ENCODE data around the gene ABCC3.

ABCC3 gene

DNA sequence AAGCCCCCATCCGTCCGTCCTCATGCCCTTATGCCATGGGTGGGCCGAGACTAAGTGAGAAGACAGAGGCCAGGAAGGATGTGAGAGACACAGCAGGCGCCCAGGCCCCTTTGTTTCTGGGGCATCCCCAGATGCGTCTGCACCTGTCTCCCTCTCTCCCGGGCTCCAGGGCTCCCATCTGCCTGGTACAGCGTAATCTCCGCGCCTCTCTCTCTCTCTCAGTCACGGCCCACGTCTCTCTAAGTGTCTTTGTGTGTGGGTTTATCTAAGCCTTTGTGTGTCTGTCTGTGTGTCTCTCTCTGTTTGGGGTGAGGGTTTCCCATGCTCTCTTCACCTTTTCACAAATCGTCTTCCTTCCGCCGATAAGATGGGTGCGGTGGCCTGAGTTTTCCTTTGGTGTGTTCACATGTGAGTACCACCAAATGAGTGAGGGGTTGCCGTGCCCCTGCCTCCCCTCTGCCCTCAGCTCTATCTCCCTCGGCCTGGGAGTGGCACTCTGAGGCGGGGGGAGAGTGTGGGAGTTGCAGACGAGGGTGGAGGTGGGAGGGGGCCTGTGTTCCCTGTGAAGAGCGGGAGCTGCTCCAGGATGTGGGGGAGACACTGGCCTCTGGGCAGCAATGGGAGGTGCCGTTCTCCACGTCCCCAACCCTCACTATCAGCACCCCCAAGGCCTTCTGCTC is 25.8 kb upstream of the ABCC3 start:
- DNase-seq, result no peak

DNA sequence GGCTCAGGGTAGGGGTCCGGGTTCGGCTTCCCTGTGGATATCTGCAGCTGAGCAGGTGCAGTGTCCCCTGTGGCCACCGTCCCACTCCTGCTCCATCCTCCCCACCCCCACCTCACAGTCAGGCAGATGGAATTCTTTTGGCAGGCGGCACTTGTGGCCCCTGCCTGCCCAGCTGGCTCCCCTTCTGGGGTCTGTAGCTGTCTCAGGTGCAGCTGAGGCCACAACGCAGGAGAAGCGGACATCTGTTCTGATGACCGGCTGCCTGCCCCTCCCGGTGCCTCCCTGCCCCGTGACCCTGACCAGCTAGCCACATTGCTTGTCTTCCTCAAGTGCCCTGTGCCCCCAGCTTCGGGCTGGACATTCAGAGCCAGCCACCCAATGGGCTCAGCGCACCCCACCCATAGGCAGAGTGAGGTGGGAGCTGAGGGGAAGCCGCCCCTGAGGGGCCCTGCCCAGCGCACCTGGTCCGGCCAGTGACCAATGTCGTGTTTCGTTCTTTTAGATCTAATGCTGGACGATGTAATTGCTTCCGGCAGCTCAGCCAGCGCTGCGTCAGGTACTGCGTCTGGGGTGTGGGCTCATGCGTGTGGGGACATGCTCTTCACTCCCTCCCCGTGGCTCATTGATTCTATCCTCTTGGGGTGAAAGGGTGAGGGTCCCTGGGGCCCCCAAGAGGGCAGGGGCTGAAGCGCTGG is 25.2 kb upstream of the ABCC3 start:
- no peak for DNase-seq

DNA sequence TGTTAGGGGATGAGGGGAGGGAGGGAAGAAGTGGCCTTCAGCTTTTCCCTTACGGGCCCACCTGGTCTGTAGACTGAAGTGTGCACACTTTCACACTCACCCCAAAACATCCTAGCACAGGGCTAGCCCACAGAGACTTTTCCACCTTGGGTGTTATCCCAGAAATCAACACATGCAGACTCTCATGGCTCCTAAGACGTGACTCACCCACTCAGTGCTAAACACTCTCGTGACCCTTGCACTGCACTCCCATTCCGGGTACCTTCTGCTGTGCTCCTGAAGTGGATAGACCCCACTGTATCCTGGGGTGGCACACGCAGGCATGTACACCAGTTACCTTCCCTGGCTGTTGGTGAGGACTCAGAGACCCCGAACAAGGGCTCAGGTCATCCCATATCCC is 23.0 kb upstream of the ABCC3 start:
- no peak for DNase-seq

DNA sequence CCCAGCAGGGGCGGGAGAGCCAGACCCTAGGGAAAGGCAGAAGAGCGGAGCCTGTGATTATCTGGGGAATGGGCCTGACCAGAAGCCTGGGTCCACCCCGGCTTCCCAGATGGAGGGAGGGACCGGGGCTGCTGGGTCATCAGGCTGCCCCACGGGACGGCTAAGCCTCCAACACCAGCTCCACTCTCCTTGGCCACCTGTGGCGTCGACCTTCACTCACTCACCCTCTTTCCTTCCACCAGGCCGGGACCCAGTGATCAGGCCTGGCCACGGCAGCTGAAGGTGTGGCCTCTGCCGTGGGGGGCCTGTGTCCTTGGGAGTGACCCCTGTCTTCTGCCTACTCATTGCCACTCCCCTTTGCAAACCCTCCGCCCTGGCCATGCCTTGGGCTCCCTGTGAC is 22.4 kb upstream of the ABCC3 start:
- DNase-seq, result no peak

DNA sequence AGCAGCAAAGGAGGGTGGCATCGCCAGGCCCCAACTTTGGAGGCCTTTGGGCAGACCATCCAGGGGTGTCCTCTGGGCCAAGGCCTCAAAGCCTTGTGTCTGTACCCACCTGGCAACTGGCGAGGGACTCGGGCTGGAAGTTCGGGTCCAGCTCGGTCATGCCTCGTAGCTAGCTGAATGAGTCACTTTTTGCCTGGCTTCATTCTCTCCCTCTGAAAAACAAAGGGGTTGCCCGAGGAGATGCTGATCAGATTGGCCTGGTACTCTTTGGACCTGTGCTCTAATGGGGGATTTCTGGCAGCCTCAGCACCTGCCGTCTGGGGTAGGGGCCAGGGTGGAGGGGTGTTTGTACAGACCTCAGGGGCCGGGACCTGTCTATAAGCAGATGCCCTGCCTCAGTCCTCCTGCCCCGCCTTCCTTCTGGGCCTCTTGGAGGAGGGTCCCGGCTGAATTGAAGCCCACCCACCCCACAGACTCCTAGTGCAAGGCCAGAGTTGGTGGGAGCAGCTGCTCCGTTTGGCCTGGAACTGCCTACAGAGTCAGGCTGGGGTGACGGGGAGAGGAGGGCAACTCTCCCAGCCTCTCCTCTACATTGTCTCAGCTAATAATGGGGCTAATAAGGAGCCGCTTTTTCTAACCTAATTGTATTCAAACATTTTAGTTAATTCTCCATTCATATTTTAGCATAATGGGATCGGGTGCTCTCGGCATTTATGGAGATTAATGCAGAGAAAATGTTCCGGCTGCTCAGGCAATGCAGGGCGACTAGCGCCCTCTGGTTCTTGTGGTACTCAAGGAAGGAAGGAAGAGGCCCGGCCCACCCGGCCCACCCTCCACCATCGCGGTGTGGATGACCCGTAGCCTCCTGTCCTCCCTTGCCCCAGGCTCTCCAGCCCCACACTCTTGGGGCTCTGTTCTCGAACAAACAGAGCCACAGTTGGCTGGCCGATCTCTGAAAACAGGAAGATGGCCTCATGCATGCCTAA is 21.4 kb upstream of the ABCC3 start:
- DNase-seq, result no peak

DNA sequence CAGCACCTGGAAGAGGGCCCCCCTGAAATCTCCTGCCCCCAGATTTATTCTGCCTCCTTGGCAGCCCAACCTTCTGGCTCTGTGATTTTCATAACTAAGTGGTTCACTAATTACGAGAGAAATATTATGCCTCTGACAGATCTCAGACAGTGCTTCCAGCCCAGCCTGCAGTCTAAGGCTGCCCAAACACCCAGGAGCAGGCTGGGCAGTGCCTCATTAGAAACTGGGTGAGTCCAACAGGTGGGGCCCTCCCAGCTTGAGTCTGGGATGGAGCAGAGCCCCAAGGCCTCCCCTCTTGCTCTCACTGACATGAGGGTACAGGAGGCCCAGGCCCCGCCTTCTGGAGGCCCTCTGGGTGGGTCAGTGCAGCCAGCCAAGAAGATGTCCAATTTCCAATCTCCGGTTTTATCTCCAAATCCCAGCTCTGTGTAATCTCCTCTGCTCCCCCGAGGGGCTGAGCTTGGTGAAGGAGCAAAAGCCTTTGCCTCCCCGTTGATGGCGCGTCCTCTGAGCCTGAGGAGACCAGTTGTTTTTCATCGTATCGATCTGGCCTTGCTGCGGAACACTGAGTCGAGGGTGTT is 20.1 kb upstream of the ABCC3 start:
- DNase-seq, result no peak

DNA sequence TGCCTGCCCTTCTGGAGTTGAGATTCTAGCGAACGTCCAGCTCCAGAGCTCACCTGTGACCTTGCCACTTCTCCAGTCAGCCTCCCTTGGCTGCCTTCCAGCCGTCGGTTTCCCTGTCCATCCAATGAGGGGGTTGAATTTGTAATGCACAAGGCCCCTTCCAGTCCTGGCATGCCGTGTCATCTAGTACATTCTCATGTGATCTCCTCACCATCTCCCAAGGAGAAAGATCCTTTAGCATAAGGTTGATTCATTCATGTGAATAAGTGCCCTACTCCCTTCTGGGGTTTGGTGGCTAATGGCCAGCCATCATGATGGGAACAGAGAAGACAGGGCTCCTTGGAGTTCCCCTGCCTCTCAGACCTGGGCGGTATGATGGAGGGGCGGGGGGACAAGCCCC is 18.9 kb upstream of the ABCC3 start:
- no peak for DNase-seq

DNA sequence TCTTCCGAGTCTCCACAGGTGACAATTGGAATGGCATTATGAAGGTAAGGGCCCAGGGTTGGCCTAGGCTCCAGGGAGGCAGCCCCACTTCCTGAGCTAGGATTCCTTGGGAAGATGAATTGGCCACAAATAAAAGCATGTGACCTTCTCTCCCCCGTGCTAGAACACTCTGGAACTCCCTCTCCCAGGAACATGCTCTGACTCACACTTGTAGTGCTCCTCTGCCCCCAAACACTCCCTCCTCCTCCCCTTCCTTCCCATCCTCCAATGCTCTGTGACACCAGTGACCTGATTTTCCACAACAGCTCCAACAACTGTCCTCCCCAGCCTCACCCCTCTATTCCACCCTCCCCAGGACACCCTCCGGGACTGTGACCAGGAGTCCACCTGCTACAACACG is 16.4 kb upstream of the ABCC3 start:
- DNase-seq, result no peak

DNA sequence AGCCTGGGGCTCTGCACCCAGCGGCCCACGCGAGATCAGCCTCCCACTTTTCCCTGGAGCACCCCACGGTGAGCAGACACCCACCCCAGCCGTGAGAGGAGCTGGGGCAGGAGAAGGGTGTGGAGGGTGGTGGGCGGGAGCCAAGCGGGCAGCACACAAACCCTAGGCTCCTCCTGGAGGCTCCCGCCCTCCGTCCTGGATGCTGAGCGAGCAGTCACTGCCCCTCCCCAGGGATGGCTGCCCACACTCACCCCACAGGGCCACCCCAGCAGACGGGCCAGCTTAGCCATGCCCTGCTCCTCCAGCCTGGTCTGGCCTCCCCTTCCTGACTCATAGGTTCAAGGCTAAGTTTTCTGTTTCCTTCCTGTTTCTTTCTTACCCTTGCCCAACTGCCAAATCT is 15.7 kb upstream of the ABCC3 start:
- no peak for DNase-seq

DNA sequence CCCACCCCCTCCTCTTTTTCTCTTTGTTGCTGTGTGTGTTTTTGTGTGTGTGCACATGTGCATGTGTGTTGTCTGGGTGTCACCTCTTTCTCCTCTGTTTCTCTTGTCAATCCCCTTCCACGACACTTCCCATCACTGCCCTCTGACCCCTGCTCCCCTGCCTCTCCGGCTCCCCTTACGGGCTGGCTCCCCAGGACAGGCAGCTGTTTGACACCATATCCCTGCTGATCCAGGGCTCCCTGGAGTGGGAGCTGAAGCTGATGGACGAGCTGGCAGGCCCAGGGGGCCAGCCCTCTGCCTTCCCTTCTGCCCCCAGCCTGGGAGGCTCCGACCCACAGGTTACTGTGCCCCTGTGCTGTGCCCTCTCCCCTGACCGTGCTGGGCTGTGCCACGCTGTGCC is 15.2 kb upstream of the ABCC3 start:
- DNase-seq, result no peak

DNA sequence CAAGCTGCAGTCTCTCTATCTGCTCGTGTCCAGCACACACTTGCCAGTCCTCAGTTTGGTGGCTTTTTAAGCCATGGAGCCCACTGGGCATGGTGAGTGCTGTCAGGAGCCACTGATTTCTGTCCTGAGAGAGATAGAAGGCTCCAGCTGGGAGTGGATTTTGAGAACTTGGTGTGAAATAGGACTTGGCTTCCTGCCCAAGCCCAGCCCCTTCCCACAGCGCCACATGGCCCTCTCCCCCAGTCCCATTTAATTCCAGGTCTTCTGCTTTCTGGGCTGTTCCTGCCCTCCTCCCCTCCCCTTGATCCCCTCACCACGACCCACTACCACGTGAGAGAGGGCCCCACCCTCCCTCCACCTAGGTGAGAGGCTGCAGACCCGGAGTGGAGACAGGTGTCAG is 14.4 kb upstream of the ABCC3 start:
- DNase-seq, result no peak

DNA sequence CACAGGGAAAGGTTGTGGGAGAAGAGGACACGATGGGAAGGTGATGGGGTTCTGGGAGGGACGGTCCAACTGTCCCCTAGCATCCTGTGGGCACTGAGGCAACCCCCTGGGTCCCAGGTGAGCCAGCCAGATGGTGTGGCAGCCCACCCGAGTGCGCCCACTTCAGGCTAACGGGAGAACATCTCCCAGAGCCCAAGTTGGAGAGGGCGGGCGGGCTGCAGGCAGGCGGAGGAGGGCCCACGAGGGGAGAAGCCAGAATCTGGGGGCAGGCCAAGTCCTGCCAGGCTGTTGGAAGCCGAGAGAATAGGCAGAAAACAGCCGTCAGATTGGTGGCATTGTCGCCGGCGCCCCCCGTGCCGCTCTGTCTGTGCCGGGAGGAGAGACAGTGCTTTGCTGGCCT is 13.8 kb upstream of the ABCC3 start:
- DNase-seq, result no peak

DNA sequence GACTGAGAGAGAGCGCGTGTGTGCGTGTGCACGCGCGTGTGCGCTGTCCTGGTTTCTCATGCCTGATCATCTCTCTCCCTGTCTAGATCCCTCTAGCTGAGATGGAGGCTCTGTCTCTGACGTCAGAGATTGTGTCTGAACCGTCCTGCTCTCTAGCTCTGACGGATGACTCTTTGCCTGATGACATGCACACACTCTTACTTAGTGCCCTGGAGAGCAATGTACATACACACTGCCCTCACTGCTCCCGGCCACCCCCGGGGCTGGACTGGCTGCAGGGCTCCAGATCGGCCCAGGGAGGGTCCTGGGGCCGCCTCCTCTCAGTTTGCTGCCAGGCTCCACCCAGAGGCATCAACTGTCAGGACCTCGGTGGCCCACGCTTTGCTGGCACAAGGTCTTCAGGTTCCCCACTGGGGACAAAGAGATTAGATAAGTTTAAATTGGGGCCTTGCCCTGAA is 13.1 kb upstream of the ABCC3 start:
- DNase-seq, result no peak

DNA sequence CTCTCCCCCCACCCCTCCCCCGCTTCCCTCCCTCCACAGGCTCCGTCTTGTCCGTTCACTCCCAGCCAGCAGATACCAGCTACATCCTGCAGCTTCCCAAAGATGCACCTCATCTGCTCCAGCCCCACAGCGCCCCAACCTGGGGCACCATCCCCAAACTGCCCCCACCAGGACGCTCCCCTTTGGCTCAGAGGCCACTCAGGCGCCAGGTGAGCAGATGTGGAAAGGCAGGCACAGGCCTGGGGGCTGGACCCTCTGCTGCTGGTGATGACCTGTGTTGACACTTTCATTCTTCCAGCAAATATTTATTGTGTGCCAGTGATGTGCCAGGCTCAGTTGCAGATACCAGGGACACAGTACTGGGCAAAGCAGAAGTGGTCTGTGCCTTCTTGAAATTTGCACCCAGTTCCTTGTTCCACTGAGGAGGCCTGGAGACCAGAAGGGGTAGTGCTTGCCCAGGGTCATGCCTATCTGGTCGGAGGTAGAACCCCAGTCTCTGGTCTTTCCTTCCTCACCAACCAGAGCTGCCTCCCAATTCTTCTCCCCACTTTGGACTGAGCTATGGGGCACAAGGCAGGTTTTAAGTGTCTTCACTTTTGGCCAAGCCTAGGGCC is 10.3 kb upstream of the ABCC3 start:
- DNase-seq, result no peak

DNA sequence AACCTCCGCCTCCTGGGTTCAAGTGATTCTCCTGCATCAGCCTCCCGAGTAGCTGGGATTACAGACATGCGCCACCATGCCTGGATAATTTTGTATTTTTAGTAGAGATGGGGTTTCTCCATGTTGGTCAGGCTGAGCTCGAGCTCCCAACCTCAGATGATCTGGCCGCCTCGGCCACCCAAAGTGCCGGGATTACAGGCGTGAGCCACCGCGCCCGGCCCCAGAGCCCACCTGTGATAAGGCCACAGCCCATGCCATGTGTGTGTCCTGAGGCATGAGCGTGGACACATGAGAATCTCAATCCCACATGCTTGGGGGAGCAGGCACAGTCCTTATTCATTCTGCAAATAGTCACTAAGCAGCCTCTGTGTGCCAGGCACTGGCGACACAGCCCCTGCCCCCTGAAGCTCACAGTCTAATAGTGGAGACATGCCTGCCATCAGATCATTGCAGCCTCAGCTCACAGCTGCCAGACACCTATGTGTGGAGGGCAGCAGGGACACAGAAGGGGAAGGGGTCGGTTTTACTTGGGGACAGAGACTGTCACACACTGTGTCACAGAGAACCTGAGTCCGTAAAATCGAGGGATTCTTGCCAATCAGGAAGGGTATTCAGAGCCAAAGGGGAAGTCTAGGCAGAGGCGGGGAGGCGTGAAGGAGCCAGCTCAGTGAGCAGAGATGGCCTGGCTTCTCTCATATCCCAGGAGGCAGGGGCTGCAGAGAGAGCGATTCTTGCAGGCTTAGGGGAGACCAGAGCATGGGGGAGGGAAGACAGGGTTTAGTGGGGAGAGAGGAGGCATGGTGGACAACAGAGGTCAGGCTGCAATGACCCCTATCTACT is 9.4 kb upstream of the ABCC3 start:
- DNase-seq, result no peak

DNA sequence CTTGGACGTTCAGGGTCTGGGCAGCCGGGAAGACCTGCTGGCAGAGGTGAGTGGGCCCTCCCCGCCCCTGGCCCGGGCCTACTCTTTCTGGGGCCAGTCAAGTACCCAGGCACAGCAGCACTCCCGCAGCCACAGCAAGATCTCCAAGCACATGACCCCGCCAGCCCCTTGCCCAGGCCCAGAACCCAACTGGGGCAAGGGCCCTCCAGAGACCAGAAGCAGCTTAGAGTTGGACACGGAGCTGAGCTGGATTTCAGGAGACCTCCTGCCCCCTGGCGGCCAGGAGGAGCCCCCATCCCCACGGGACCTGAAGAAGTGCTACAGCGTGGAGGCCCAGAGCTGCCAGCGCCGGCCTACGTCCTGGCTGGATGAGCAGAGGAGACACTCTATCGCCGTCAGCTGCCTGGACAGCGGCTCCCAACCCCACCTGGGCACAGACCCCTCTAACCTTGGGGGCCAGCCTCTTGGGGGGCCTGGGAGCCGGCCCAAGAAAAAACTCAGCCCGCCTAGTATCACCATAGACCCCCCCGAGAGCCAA is 8.6 kb upstream of the ABCC3 start:
- peak; percentile 50 for DNase-seq

DNA sequence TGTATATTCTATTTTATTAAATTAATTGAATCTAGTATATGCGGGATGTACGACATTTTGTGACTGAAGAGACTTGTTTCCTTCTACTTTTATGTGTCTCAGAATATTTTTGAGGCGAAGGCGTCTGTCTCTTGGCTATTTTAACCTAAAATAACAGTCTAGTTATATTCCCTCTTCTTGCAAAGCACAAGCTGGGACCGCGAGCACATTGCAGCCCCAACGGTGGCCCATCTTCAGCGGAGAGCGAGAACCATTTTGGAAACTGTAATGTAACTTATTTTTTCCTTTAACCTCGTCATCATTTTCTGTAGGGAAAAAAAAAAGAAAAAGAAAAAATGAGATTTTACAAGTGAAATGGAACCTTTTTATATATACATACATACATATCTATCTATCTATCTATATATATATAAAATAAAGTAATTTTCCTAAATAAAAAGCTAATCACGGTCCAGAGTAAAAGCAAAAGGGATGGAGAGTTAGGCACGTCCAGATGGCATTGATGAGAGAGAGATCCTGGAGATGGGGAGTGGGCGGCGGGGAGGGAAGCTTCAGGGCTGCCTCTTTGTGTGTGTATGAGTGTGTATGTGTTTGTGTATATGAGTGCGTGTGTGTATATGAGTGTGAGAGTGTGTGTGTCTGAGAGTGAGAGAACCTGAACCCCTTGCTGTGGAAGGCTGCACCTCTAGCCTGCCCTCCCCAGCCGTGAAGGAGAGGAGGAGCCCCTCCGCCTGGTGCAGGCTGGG is 7.5 kb upstream of the ABCC3 start:
- no peak for DNase-seq

DNA sequence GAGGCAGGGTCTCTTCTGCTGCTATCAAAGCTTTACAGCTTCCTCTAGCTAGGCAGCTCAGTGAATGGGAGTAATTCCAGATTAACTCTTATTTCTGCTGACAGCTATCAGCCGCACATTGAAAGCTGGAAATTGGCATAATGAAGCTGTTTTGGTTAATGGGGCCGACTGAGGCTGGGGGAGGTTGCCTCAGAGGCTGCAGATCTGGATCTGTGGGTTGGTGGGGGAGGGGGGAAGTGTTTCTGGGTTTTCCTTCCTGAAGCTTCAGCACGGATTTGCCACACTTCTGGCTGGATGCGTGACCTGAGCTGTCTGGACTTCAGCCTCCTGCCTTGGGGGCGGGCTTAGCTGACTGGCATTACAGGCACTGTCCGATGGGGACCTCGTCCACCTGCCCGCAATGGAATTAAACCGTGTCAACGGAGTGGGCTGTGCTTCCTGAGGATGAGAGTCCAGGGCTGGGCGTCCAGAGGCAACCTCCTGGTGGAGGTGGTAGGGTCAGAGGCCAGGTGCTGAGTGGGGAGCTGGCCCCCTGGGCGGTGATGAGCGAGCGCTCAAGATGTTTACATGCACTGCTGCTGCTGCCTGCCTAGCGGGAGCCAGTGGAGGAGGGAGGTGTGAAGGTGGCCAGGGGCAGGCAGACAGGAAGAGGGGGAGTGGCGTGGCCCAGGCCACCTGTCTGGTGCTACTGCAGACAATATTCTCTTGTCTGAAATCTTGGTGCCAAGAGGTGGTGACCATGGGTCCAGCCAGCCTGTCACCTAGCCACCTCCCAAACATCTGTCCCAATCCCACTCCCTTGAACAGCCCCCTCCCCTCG is 6.7 kb upstream of the ABCC3 start:
- no peak for DNase-seq

DNA sequence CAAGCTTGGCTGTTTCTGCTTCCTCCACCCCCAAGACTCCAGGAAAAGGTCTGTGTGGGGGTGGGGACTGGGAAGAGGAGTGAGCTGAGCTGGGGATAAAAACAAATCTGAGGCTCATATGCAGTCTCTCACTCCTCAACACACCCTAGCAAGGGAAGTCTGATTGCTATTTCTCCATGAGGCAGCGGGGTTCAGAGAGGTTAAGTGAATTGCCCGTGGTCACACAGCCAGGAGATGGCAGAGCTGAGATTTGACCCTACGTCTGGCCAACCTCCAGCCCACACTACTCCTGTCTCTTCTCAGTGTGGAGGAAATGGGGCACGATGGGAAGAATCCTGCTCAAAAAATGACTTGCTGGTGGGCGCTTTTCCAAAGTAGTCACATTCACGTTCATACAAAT is 4.8 kb upstream of the ABCC3 start:
- DNase-seq, result no peak
